HG02943 (cell line): ENCODE data around the gene LSM12.

Experiments used
- ATAC-seq: cut with Tn5 transposase; IDR thresholded peaks from one replicate; pipeline ENCODE4 v1.9.1; 2021; ENCODE audit warnings: mild to moderate bottlenecking, low read depth, moderate library complexity; ENCODE audit not compliant: unreplicated experiment

The LSM12 gene

GRCh38 chr17:44095647-44096496 is 29.4 kb upstream of the LSM12 start:
- no peak for ATAC-seq

- ATAC-seq = no peak
These were observed 28.8 kb upstream of the LSM12 start for GRCh38 chr17:44095388-44095646.

- no peak for ATAC-seq
These were observed 28.4 kb upstream of the LSM12 start for GRCh38 chr17:44094701-44095387.

DNA sequence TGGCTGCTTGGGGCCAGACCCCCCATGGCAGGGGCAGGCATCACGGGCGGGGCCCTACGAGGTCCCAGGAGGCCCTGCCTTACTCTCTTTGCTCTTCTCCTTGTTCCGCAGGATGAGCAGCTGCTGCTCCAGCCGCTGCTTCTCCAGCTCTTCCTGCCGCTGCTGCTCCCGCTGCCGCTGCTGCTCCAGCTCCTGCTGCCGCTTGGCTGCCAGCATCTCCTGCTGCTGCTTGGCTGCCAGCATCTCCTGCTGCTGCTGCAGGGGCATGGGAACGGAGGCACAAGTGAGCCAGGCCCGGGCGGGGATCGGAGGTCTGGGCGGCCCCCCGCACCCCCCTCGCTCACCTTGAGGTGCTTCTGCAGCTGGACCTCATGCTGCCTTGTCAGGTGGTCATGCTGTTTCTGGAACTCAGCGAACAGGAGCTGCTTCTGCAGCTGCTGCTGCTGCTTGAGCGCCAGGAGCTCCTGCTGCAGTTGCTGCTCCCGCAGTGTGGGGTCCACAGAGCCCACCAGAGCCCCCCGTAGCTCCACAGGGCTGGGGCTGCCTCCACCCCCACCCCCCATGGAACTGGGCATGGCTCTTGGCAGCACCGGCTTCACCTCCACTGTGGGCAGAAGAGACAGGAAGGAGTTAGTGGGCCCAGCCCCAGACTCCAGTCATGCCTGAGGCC is 26.9 kb upstream of the LSM12 start:
- ATAC-seq = no peak

DNA sequence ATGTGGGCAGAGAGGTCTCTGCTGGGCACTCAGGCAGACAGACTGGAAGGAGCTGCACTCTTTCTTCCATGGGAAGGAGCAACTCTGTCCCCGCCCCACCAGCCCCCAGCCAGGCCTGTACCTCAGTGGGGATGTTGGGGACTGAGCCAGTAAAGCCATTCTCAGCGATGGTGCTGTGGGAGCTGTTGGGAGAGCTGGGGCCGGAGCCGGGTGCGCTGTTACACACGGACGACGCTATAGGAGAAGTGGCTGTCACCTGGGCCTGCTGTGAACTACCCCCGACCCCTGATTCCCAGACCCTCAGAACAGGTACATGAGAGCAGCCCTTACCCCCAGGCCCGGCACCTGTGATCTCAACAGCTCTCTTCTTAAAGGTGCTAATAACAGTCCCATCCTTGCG is 25.6 kb upstream of the LSM12 start:
- ATAC-seq = no peak

DNA sequence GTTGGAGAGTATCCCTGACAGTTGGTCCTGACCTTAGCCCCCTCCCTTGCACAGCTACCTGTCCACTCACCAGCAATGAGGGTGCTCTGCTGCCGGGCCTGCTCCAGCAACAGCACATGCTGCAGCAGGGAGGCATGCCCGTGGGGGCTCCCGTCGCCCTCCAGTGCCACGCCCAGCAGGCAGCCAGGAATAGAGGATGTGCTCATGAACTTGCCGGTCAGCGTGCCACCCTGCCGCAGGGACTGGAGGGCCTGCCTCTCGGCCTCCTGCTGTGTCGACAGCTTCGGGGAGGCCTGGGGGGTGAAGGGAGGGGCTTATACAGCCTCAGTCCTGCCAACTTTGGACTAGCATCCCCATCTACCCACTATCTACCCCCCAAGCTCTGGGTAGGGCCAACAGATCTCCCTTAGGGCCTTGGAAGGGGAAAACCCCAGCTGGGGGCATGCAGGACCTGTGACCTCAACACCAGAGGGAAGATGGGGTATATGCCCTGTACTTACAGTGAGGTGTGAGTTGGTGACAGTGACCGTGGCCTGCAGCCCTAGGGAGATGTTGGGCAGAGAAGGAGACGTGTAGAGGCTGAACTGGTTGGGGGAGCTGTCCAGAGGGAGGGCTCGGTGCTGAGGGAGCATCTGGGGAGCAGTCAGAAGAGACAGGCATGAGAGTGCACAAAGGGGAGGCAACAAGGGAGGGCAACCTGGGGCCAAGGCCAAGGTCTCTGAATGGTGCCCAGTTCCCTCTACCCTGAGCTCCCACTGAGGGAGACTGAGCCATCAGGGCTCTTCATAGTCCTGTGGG is 24.9 kb upstream of the LSM12 start:
- ATAC-seq = no peak

- no peak for ATAC-seq
These were observed 21.8 kb upstream of the LSM12 start for GRCh38 chr17:44088254-44088653.

DNA sequence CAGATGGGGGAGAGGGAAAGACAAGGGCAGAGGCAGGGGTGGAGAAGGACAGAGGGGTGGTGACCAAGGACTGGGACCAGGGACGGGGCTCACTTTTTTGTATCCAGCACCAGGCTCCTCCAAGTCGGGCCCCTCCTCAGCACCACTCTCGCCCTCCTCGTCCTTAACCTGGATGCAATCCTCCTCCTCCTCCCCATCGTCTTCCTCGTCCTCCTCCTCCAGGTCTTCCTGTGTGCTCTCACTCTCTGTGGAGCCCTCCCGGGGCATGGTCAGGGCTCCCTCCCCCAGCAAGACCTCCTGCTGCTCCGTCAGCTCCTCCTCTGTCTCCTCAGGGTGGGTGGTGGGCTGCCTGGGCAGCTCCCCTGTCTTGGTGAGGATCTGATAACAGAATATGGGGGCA is 20.8 kb upstream of the LSM12 start:
- ATAC-seq = no peak

DNA sequence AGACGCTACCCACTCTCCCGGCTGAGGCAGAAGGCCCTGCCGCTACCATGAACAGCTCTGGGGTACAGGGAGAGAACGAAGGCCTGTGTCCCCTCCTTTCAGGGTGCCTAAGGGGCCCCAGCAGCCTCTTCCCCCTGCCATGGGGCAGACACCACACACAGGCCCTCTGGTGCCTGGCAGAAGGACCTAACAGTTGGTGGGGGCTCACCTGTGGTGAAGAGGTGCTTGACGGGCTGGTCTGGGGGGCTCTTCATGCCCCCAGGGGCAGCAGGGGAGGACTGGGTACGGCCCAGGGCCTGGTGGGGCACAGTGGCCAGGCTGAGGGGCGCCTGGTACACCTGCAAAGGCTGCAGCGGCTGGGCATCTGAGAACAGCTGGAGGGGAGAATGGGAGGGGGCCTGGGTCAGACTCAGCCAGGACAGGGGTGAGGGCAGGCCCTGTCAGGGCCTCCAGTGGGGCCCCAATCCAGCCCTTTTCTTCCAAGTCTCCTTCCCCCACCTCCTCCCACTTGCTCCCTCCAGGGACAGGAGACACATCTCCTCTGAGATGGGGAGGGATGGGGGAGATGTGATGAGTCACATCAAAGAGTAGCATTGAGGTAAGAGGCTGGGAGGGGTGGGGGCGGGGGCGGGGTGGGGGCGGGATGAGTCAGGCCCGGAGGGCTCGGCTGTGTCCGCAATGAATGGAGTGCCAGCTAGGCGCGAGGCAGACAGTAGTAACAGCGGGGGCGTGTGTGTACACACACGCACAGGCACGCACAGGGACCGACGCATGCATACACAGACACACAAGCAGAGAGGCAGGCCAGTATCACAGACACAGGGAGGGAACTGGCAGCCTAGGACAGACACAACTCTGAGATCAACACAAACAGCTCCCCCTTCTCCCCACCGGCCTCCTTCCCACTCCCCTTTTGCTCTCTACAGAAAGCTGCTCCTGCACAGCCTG is 20.2 kb upstream of the LSM12 start:
- no peak for ATAC-seq

- no peak for ATAC-seq
These were observed 19.4 kb upstream of the LSM12 start for GRCh38 chr17:44085908-44086307.

GRCh38 chr17:44084921-44085320 is 18.4 kb upstream of the LSM12 start:
- ATAC-seq = no peak

GRCh38 chr17:44084131-44084538 is 17.7 kb upstream of the LSM12 start:
- no peak for ATAC-seq

- no peak for ATAC-seq
These were observed 16.9 kb upstream of the LSM12 start for GRCh38 chr17:44083250-44083849.

DNA sequence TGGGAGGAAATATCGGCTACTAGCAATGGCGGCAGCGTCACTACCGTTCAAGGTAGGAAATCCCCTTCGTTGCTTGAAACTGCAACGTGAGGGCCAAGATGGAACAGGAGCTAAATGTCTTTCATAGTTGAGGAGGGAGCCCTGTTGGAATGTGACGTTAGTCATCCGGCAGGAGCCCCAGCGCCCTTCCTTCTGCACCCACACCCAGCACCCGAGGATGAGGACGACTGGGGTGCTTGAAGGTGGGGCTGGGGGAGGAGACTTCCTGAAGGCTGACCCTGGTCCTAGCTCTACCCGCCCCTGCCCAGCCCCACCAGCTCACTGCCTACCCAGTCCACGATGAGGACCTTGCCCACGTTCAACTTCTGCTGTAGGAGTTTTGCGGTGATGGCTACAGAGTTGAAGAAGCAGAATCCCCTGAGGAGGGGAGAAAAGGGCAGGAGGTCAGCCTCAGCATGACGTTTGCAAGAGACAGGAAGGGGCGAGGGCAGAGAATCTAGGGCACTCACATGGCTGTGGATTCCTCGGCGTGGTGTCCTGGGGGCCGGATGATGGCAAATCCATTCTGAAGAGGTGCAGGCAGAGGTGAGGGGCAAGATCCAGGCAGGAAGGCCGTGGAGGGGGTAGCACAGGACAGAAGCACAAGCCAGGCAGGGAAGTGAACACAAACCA is 15.9 kb upstream of the LSM12 start:
- no peak for ATAC-seq

DNA sequence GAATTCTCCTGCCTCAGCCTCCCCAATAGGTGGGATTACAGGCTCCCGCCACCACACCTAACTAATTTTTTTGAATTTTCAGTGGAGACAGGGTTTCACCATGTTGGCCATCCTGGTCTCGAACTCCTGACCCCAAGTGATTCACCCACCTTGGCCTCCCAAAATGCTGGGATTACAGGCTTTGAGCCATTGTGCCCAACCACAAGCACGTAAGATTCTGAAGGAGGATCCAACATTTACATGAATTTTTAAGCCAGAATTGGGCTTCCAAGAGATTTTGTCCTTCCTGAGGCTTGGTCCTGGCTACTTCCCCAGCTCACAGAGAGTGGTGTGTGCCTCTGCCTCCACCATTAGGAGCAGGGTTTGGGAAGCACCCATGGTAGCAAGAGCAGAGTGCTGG is 15.2 kb upstream of the LSM12 start:
- ATAC-seq = no peak

- no peak for ATAC-seq
These were observed 13.7 kb upstream of the LSM12 start for GRCh38 chr17:44079877-44080821.

- ATAC-seq = no peak
These were observed 11.9 kb upstream of the LSM12 start for GRCh38 chr17:44078412-44078811.

GRCh38 chr17:44077595-44077909 is 11.1 kb upstream of the LSM12 start:
- ATAC-seq = no peak
